Body of pancreas (tissue), 4 donors: Measurements from ENCODE around the gene MAP4K2. TPM values are rescaled to one million over a fixed set of nuclear protein-coding genes. Genes with fewer than 3 reads are reported as not detected.

Experiments used
- ATAC-seq: fragments of 150-250 bp; one replicate; pipeline ENCODE4 v1.9.1; 2016
- DNase-seq, 4 donors: peaks; one replicate each; pipeline ENCODE4 v3.0.0-alpha.2; 2019
- H3K27ac ChIP-seq, 4 donors: fragments of 200-600 bp; sonication (generic); 1 replicate in 3 of 4; 2 replicates in 1 of 4; pipeline versions ENCODE4 v1.5.1 to v1.6.1; 2016 to 2019; ENCODE audit warnings: mild to moderate bottlenecking in 1 of 4, mixed read lengths in 1 of 4, moderate library complexity in 1 of 4
- H3K27me3 ChIP-seq, 2 donors: fragments of 200-600 bp; sonication (generic); one replicate each; pipeline ENCODE4 v1.6.0; 2016; ENCODE audit warnings: mild to moderate bottlenecking in 1 of 2
- H3K36me3 ChIP-seq, 2 donors: fragments of 200-600 bp; sonication (generic); replicated peaks in 1 of 2; 2 replicates each; pipeline ENCODE4 v1.5.1; 2016; ENCODE audit warnings: low read depth in 2 of 2; ENCODE audit not compliant: insufficient read depth in 1 of 2
- H3K4me1 ChIP-seq: fragments of 200-600 bp; sonication (generic); one replicate; pipeline ENCODE4 v1.6.0; 2016
- H3K4me3 ChIP-seq, 2 donors: fragments of 200-600 bp; sonication (generic); 1 replicate in 1 of 2; 2 replicates in 1 of 2; pipeline ENCODE4 v1.5.1; 2016 to 2019
- H3K9me3 ChIP-seq, 3 donors: fragments of 200-600 bp; sonication (generic); 1 replicate in 2 of 3; 2 replicates in 1 of 3; pipeline ENCODE4 v1.5.1; 2016
- CTCF ChIP-seq, 7 experiments: fragments of 450-650 bp in 4 of 7; fragments of 200-600 bp in 3 of 7; sonication (generic) in 3 of 7; IDR thresholded peaks; one replicate each; pipeline ENCODE4 v1.5.1; 2016 to 2019; ENCODE audit warnings: antibody characterized with exemption in 7 of 7
- POLR2A ChIP-seq, 3 donors: fragments of 450-650 bp; IDR thresholded peaks; one replicate each; pipeline ENCODE4 v1.6.1; 2016; ENCODE audit warnings: antibody characterized with exemption in 3 of 3, mild to moderate bottlenecking in 2 of 3
- WGBS, 2 donors: methylation state at CpG; one replicate each; pipeline ENCODE4 v1.1.5; 2017; 5-methylcytosine and 5-hydroxymethylcytosine counted together
- intact Hi-C: fragments of 100-400 bp; cut with DNase I; formaldehyde crosslinking; loops from one replicate; pipeline ENCODE4 v1.15.1; 2023
- total RNA-seq, 2 donors: library from RNA; depleted of rRNA; stranded (reverse); fragments of >200 nt; gene quantifications; one replicate each; pipeline ENCODE4 v1.1.0, GENCODE V29; 2016

Gene MAP4K2
- total RNA-seq, 2 donors from 2014 or later: 10.4 to 18.1 TPM

- Histone ChIP-seq H3K4me1 (peaks cover 17% of the 10 kb centered on the region), H3K36me3 (no peaks in the 10 kb centered on the region), H3K4me3 (peak overlapping the region in 1 of 2 donors; percentile 34), H3K9me3 (no peaks in the 10 kb centered on the region), H3K27ac (peak overlapping the region; percentile 33 to 70 (median 62)), H3K27me3 (no peaks in the 10 kb centered on the region)
- WGBS, 2 donors: 9 to 36% methylated on average over 5 to 41 of the region's 54 CpGs
- intact Hi-C loops: no loop called here
- DNase-seq (no peak), ATAC-seq (no peak)
- TF ChIP-seq POLR2A (IDR thresholded peaks at IDR 0.05): no peak
- no peak for TF ChIP-seq CTCF (IDR thresholded peaks at IDR 0.05)
Observed at GRCh38 chr11:64802370-64803157, 450 bp downstream of the MAP4K2 start.

GRCh38 chr11:64801561-64802369 lies 1.2 kb downstream of the MAP4K2 start:
- Histone ChIP-seq H3K4me3 (no peak overlapping the region), H3K36me3 (no peaks in the 10 kb centered on the region), H3K27me3 (no peaks in the 10 kb centered on the region), H3K4me1 (peaks cover 17% of the 10 kb centered on the region), H3K27ac (peak overlapping the region in 3 of 4 donors; percentile 59 to 70 (median 65)), H3K9me3 (no peaks in the 10 kb centered on the region)
- intact Hi-C loops: no loop called here
- no peak for TF ChIP-seq CTCF (IDR thresholded peaks at IDR 0.05)
- no peak for TF ChIP-seq POLR2A (IDR thresholded peaks at IDR 0.05)
- ATAC-seq (no peak), DNase-seq (no peak)
- 59 to 60% methylated on average over 6 to 13 of the region's 13 CpGs for WGBS, 2 donors

GRCh38 chr11:64801158-64801464 lies 1.9 kb downstream of the MAP4K2 start:
- DNase-seq: no peak
- Histone ChIP-seq H3K27ac (peak overlapping the region in 1 of 4 donors; percentile 65), H3K4me1 (peaks cover 17% of the 10 kb centered on the region), H3K27me3 (no peaks in the 10 kb centered on the region), H3K36me3 (no peaks in the 10 kb centered on the region), H3K9me3 (no peaks in the 10 kb centered on the region), H3K4me3 (no peak overlapping the region)
- 83% methylated on average over 8 of the region's 9 CpGs; no CpG with 5 or more reads in 1 of the 2 donors for WGBS, 2 donors
- TF ChIP-seq CTCF (IDR thresholded peaks at IDR 0.05): no peak
- ATAC-seq: no peak
- intact Hi-C loops: no loop called here

- no peak for TF ChIP-seq POLR2A (IDR thresholded peaks at IDR 0.05)
- no peak for TF ChIP-seq CTCF (IDR thresholded peaks at IDR 0.05)
- Histone ChIP-seq H3K27me3 (no peaks in the 10 kb centered on the region), H3K4me1 (peaks cover 17% of the 10 kb centered on the region), H3K27ac (no peak overlapping the region), H3K9me3 (no peaks in the 10 kb centered on the region), H3K4me3 (no peak overlapping the region), H3K36me3 (no peaks in the 10 kb centered on the region)
- 79 to 98% methylated on average over 10 to 23 of the region's 26 CpGs for WGBS, 2 donors
- intact Hi-C loops: no loop called here
- DNase-seq (no peak), ATAC-seq (no peak)
Observed at GRCh38 chr11:64800303-64801157, 2.5 kb downstream of the MAP4K2 start.
